ENCODE results near the gene GDPD1.

The GDPD1 gene

DNA sequence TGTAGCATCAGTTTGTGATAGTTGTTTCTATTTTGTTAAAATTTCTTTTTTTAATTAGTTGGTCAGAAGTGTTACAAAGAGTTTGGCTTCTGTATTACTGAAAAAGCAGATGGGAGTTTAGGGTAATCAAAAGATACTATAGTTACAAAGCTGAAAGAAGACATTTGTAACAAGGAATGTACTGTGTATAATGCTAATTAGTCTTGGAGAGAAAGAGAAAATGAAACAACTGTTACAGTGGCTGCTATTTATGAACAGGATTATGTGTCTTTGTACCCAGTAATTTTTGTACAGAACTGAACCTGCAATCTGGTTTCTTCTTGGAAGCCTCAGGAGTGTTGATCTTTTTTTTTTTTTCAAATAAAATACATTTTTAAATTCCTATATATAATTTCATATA, 14.3 kb downstream of the GDPD1 start:
- no peaks in the 10 kb centered on the region for H3F3A ChIP-seq (ENCODE audit: control insufficient read depth, insufficient read depth)
- no peak overlapping the region for H3K4me2 ChIP-seq (ENCODE audit: low read length)
- H3K9me3 ChIP-seq (ENCODE audit: control insufficient read depth, insufficient read depth, low read length) = no peaks in the 10 kb centered on the region
- H3K79me2 ChIP-seq (ENCODE audit: control insufficient read depth, low read length) = no peaks in the 10 kb centered on the region
- H3K9me2 ChIP-seq (replicated peaks; ENCODE audit: control insufficient read depth, low read length) = no peaks in the 10 kb centered on the region
- H4K20me1 ChIP-seq (ENCODE audit: control insufficient read depth, insufficient read depth, low read depth, low read length) = no peaks in the 10 kb centered on the region
- H3K4me3 ChIP-seq (ENCODE audit: low read length) = no peak overlapping the region
- no peaks in the 10 kb centered on the region for H3K4me1 ChIP-seq (ENCODE audit: control insufficient read depth, low read length)
- H3K27me3 ChIP-seq (ENCODE audit: control insufficient read depth, low read length) = no peaks in the 10 kb centered on the region
- TF ChIP-seq EZH2phosphoT487 (IDR thresholded peaks at IDR 0.05; ENCODE audit: borderline replicate concordance, low read length) = no peak
- TF ChIP-seq, protein P1, sequence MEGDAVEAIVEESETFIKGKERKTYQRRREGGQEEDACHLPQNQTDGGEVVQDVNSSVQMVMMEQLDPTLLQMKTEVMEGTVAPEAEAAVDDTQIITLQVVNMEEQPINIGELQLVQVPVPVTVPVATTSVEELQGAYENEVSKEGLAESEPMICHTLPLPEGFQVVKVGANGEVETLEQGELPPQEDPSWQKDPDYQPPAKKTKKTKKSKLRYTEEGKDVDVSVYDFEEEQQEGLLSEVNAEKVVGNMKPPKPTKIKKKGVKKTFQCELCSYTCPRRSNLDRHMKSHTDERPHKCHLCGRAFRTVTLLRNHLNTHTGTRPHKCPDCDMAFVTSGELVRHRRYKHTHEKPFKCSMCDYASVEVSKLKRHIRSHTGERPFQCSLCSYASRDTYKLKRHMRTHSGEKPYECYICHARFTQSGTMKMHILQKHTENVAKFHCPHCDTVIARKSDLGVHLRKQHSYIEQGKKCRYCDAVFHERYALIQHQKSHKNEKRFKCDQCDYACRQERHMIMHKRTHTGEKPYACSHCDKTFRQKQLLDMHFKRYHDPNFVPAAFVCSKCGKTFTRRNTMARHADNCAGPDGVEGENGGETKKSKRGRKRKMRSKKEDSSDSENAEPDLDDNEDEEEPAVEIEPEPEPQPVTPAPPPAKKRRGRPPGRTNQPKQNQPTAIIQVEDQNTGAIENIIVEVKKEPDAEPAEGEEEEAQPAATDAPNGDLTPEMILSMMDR (IDR thresholded peaks at IDR 0.05; ENCODE audit: low read depth, low read length, poor library complexity, severe bottlenecking) = no peak
- no peak overlapping the region for H3K27ac ChIP-seq (ENCODE audit: low read depth, low read length)
- no peaks in the 10 kb centered on the region for H3K36me3 ChIP-seq (ENCODE audit: control insufficient read depth, low read length)

DNA sequence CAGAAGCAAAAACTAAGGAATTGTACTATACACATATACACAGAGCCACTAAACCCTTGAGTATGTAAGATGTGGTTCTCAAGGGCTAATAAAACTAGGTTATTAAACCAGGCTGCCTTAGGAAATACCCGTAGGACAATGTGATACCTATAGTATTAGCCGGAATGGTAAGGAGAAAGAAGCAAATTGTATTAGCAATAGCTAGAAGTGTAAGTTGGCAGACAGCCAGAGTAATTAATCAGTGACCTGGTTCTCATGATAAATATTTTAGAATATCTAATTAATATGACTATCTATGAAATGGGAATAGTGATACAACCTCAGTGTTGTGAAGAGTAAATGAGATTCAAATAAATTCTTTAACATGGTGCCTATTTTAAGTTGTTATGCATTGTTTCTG, 18.6 kb downstream of the GDPD1 start:
- no peak overlapping the region for H3K4me3 ChIP-seq (ENCODE audit: low read length)
- H3K4me1 ChIP-seq (ENCODE audit: control insufficient read depth, low read length) = no peaks in the 10 kb centered on the region
- TF ChIP-seq, protein P1 (IDR thresholded peaks at IDR 0.05; ENCODE audit: low read depth, low read length, poor library complexity, severe bottlenecking) = no peak
- TF ChIP-seq EZH2phosphoT487 (IDR thresholded peaks at IDR 0.05; ENCODE audit: borderline replicate concordance, low read length) = no peak
- H3K27me3 ChIP-seq (ENCODE audit: control insufficient read depth, low read length) = no peaks in the 10 kb centered on the region
- H3K36me3 ChIP-seq (ENCODE audit: control insufficient read depth, low read length) = no peaks in the 10 kb centered on the region
- no peaks in the 10 kb centered on the region for H3K9me3 ChIP-seq (ENCODE audit: control insufficient read depth, insufficient read depth, low read length)
- H3K9me2 ChIP-seq (replicated peaks; ENCODE audit: control insufficient read depth, low read length) = no peaks in the 10 kb centered on the region
- no peak overlapping the region for H3K4me2 ChIP-seq (ENCODE audit: low read length)
- H3K79me2 ChIP-seq (ENCODE audit: control insufficient read depth, low read length) = no peaks in the 10 kb centered on the region
- H3F3A ChIP-seq (ENCODE audit: control insufficient read depth, insufficient read depth) = no peaks in the 10 kb centered on the region
- H3K27ac ChIP-seq (ENCODE audit: low read depth, low read length) = no peak overlapping the region
- H4K20me1 ChIP-seq (ENCODE audit: control insufficient read depth, insufficient read depth, low read depth, low read length) = no peaks in the 10 kb centered on the region

DNA sequence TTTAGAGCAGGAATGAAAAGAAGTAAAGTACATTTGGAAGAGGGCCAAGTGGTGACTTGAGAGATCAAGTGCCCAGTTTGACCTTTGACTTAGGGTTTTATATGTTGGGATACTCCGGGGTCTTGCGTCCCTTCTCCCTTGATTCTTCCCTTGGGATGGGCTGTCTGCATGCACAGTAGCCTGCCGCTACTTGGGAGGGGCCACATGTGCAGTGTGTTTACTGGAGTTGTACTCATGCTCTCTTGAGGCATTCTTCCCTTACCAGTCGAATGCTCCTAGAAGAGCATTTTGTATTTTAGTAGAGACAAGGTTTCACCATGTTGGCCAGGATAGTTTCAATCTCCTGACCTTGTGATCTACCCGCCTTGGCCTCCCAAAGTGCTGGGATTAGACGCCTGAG, 23.8 kb downstream of the GDPD1 start:
- H3K9me2 ChIP-seq (replicated peaks; ENCODE audit: control insufficient read depth, low read length) = no peaks in the 10 kb centered on the region
- no peak overlapping the region for H3K4me2 ChIP-seq (ENCODE audit: low read length)
- no peaks in the 10 kb centered on the region for H3K36me3 ChIP-seq (ENCODE audit: control insufficient read depth, low read length)
- H3K79me2 ChIP-seq (ENCODE audit: control insufficient read depth, low read length) = no peaks in the 10 kb centered on the region
- no peaks in the 10 kb centered on the region for H3K4me1 ChIP-seq (ENCODE audit: control insufficient read depth, low read length)
- no peaks in the 10 kb centered on the region for H3K27me3 ChIP-seq (ENCODE audit: control insufficient read depth, low read length)
- H3K27ac ChIP-seq (ENCODE audit: low read depth, low read length) = no peak overlapping the region
- no peak overlapping the region for H3K4me3 ChIP-seq (ENCODE audit: low read length)
- H4K20me1 ChIP-seq (ENCODE audit: control insufficient read depth, insufficient read depth, low read depth, low read length) = no peaks in the 10 kb centered on the region
- H3K9me3 ChIP-seq (ENCODE audit: control insufficient read depth, insufficient read depth, low read length) = no peaks in the 10 kb centered on the region
- TF ChIP-seq, protein P1 (IDR thresholded peaks at IDR 0.05; ENCODE audit: low read depth, low read length, poor library complexity, severe bottlenecking) = no peak
- no peak for TF ChIP-seq EZH2phosphoT487 (IDR thresholded peaks at IDR 0.05; ENCODE audit: borderline replicate concordance, low read length)
- H3F3A ChIP-seq (ENCODE audit: control insufficient read depth, insufficient read depth) = no peaks in the 10 kb centered on the region

DNA sequence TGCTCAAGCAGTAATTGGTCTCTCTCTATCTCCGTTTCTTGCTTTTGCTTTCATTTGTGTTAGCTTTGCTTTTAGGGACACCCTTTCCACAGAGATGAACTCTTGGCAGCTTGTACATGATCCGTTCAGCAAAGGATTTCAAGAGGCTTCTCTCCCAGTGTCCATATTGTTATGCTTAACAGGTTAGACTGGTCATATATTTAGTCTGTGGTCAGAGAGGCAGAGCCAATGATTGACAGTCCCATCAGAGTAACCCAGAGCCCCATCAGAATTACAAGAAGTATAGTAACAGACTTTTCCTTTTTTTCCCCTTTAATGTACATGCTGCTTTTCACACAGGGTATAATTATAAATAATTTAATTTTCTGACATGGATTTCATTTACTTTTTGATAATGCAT, 34.4 kb downstream of the GDPD1 start:
- Histone ChIP-seq H3K9me3 (ENCODE audit: control insufficient read depth, insufficient read depth, low read length) (no peaks in the 10 kb centered on the region), H3K79me2 (ENCODE audit: control insufficient read depth, low read length) (no peaks in the 10 kb centered on the region), H3K9me2 (replicated peaks; ENCODE audit: control insufficient read depth, low read length) (no peaks in the 10 kb centered on the region), H3K27ac (ENCODE audit: low read depth, low read length) (no peak overlapping the region), H4K20me1 (ENCODE audit: control insufficient read depth, insufficient read depth, low read depth, low read length) (no peaks in the 10 kb centered on the region), H3K4me3 (ENCODE audit: low read length) (no peak overlapping the region), H3K4me1 (ENCODE audit: control insufficient read depth, low read length) (no peaks in the 10 kb centered on the region), H3K27me3 (ENCODE audit: control insufficient read depth, low read length) (no peaks in the 10 kb centered on the region), H3K4me2 (ENCODE audit: low read length) (no peak overlapping the region), H3F3A (ENCODE audit: control insufficient read depth, insufficient read depth) (no peaks in the 10 kb centered on the region; the same call in 1 of the 2 replicates), H3K36me3 (ENCODE audit: control insufficient read depth, low read length) (no peaks in the 10 kb centered on the region)
- TF ChIP-seq EZH2phosphoT487 (IDR thresholded peaks at IDR 0.05; ENCODE audit: borderline replicate concordance, low read length) = no peak
- TF ChIP-seq, protein P1 (IDR thresholded peaks at IDR 0.05; ENCODE audit: low read depth, low read length, poor library complexity, severe bottlenecking) = no peak

Measured in DOHH2 (cell line).